GM19463 (cell line): ENCODE results near the gene ESPL1.

Source experiments
- ATAC-seq: cut with Tn5 transposase; IDR thresholded peaks from one replicate; pipeline ENCODE4 v1.9.1; 2021; ENCODE audit warnings: mild to moderate bottlenecking, moderate library complexity; ENCODE audit not compliant: unreplicated experiment

ESPL1 gene

GRCh38 chr12:53230108-53230845 is 37.8 kb upstream of the ESPL1 start:
- no peak for ATAC-seq

GRCh38 chr12:53231671-53231920 is 36.5 kb upstream of the ESPL1 start:
- ATAC-seq, result no peak

GRCh38 chr12:53231921-53232645 is 36.0 kb upstream of the ESPL1 start, which contains the start of gene RARG:
RARG (minus strand) TSS chr12:53232209; CDS start chr12:53227545, 4,664 bp downstream.
- peak; percentile 45 for ATAC-seq

- no peak for ATAC-seq
These were observed 35.2 kb upstream of the ESPL1 start for GRCh38 chr12:53232646-53233461.

- no peak for ATAC-seq
These were observed 34.4 kb upstream of the ESPL1 start for GRCh38 chr12:53233671-53234121.

GRCh38 chr12:53234271-53234914 is 33.7 kb upstream of the ESPL1 start:
- no peak for ATAC-seq

- no peak for ATAC-seq
These were observed 32.9 kb upstream of the ESPL1 start for GRCh38 chr12:53235164-53235563.

- ATAC-seq, result no peak
These were observed 32.2 kb upstream of the ESPL1 start for GRCh38 chr12:53235742-53236442.

GRCh38 chr12:53236443-53237111 is 31.5 kb upstream of the ESPL1 start:
- no peak for ATAC-seq

GRCh38 chr12:53239643-53240258 is 28.3 kb upstream of the ESPL1 start:
- ATAC-seq, result no peak

GRCh38 chr12:53241623-53242412 is 26.3 kb upstream of the ESPL1 start:
- ATAC-seq, result no peak

GRCh38 chr12:53244337-53244736 is 23.8 kb upstream of the ESPL1 start:
- ATAC-seq, result no peak

GRCh38 chr12:53245286-53245685 is 22.8 kb upstream of the ESPL1 start:
- ATAC-seq, result no peak

- ATAC-seq, result peak; percentile 81
These were observed 16.4 kb upstream of the ESPL1 start for GRCh38 chr12:53251477-53252348.

- ATAC-seq, result no peak
These were observed 15.7 kb upstream of the ESPL1 start for GRCh38 chr12:53252349-53252916.

- no peak for ATAC-seq
These were observed 14.8 kb upstream of the ESPL1 start for GRCh38 chr12:53253298-53253697.

- ATAC-seq, result no peak
These were observed 13.1 kb upstream of the ESPL1 start for GRCh38 chr12:53254816-53255545.
